Peyer's patch (tissue), 4 donors: Measurements from ENCODE around the gene CLTRN. TPM values are rescaled to one million over a fixed set of nuclear protein-coding genes. Genes with fewer than 3 reads are reported as not detected.
A peak's percentile ranks its signal among the peaks of the same experiment; 100 is the strongest.

ENCODE experiments used
- DNase-seq, 3 donors: peaks; one replicate each; pipeline ENCODE4 v3.0.0-alpha.2; 2017 to 2019
- H3K27ac ChIP-seq, 4 donors: fragments of 200-600 bp; sonication (generic); one replicate each; pipeline ENCODE4 v1.5.1; 2016 to 2019
- H3K27me3 ChIP-seq, 2 donors: fragments of 200-600 bp; sonication (generic); one replicate each; pipeline ENCODE4 v1.5.1; 2019
- H3K36me3 ChIP-seq, 3 donors: fragments of 200-600 bp; sonication (generic); one replicate each; pipeline ENCODE4 v1.5.1; 2016 to 2019
- H3K4me1 ChIP-seq, 4 donors: fragments of 200-600 bp; sonication (generic); one replicate each; pipeline ENCODE4 v1.5.1; 2016 to 2019
- H3K4me3 ChIP-seq, 4 donors: fragments of 200-600 bp; sonication (generic); 1 replicate in 3 of 4; 2 replicates in 1 of 4; pipeline ENCODE4 v1.5.1; 2016 to 2019; ENCODE audit warnings: mild to moderate bottlenecking in 1 of 4
- H3K9me3 ChIP-seq, 4 donors: fragments of 200-600 bp; sonication (generic); one replicate each; pipeline ENCODE4 v1.5.1; 2016 to 2019; ENCODE audit warnings: mild to moderate bottlenecking in 1 of 4
- CTCF ChIP-seq, 6 experiments: fragments of 450-650 bp in 4 of 6; fragments of 200-600 bp in 2 of 6; sonication (generic) in 1 of 6; IDR thresholded peaks; one replicate each; pipeline ENCODE4 v1.5.1; 2017 to 2019; ENCODE audit warnings: antibody characterized with exemption in 6 of 6, mild to moderate bottlenecking in 3 of 6, moderate library complexity in 1 of 6
- POLR2A ChIP-seq, 2 donors: fragments of 450-650 bp; IDR thresholded peaks; one replicate each; pipeline ENCODE4 v1.5.1; 2017; ENCODE audit warnings: antibody characterized with exemption in 2 of 2, mild to moderate bottlenecking in 2 of 2, moderate library complexity in 2 of 2
- total RNA-seq, 4 donors: library from RNA; depleted of rRNA; stranded (reverse); fragments of >200 nt; gene quantifications; one replicate each; pipeline ENCODE4 v1.1.0, GENCODE V29; 2016

The CLTRN gene
- total RNA-seq, 4 donors from 2014 or later: not detected

- Histone ChIP-seq H3K4me1 (peaks cover 0 to 8% (median 4%) of the 10 kb centered on the region in 4 donors), H3K4me3 (no peak overlapping the region), H3K27ac (no peak overlapping the region), H3K27me3 (no peaks in the 10 kb centered on the region), H3K36me3 (no peaks in the 10 kb centered on the region), H3K9me3 (no peaks in the 10 kb centered on the region)
- TF ChIP-seq POLR2A (IDR thresholded peaks at IDR 0.05): no peak
- DNase-seq: no peak
Measured at GRCh38 chrX:15676886-15677285, 12.3 kb upstream of the CLTRN start.

GRCh38 chrX:15675490-15675921, 10.9 kb upstream of the CLTRN start:
- Histone ChIP-seq H3K27me3 (no peaks in the 10 kb centered on the region), H3K9me3 (no peaks in the 10 kb centered on the region), H3K4me3 (peak overlapping the region; percentile 63 to 95 (median 80)), H3K4me1 (peaks cover 0 to 8% (median 4%) of the 10 kb centered on the region in 4 donors), H3K36me3 (no peaks in the 10 kb centered on the region), H3K27ac (peak overlapping the region; percentile 96 to 100 (median 98))
- TF ChIP-seq POLR2A (IDR thresholded peaks at IDR 0.05): peak in 1 of 2 donors; percentile 22
- TF ChIP-seq CTCF (IDR thresholded peaks at IDR 0.05): peak in 1 of 6 experiments; percentile 2
- DNase-seq: peak in 2 of 3 donors; percentile 88 to 95

DNA sequence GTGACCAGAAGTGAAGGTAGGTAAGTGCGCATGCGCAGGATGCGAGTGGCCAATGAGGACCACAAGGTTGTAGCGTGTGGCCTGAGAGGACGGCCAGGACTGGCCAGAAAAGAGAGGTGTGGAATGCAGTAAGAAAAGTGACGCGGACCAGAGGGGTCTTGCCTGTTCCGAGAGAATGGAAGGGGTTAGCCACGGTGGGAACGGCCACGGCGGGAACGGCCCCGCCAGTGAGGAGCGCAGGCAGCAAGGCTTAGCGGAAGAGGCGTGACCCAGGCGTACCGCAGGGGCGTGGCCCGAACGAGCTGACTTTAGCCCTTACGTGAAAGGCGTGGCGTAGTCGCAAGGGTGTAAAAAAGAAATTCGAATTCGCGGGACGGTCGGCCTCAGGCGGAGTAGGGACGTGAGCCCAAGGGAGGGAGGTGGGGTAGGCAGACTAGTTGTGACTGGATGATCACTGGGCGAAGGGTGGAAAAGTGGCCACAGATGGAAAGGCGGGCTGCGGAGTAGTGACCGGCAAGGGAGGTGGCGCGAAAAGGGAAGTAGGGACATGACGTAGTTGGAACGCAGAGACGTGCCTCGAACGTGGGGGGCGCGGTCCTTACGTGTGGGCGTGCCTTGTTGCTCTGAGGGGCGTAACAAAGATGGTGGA, 10.4 kb upstream of the CLTRN start:
- Histone ChIP-seq H3K4me1 (peaks cover 0 to 8% (median 4%) of the 10 kb centered on the region in 4 donors), H3K27me3 (no peaks in the 10 kb centered on the region), H3K27ac (peak overlapping the region; percentile 96 to 100 (median 98)), H3K4me3 (peak overlapping the region; percentile 63 to 95 (median 80)), H3K9me3 (no peaks in the 10 kb centered on the region), H3K36me3 (no peaks in the 10 kb centered on the region)
- peak; percentile 91 to 99 (median 97) for DNase-seq
- TF ChIP-seq POLR2A (IDR thresholded peaks at IDR 0.05) (peak; percentile 13 to 78), CTCF (IDR thresholded peaks at IDR 0.05) (no peak)

DNA sequence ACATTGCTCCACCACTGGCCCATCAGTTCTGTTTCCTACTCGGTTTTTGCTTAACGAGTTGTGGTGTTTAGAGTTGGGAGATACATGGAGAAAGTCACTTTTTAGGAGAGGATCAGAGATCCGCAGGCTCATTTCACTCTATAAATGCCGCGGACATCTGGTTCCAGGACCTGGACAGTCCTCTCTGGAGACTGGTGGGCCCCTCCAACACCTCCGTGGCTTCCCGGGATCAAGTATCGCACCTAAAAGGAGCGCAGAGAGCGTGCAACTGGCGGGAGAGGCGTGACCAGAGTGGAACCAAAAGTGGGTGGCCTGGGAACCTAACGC, 9.9 kb upstream of the CLTRN start:
- Histone ChIP-seq H3K4me1 (peaks cover 0 to 8% (median 4%) of the 10 kb centered on the region in 4 donors), H3K27ac (peak overlapping the region; percentile 96 to 100 (median 98)), H3K9me3 (no peaks in the 10 kb centered on the region), H3K36me3 (no peaks in the 10 kb centered on the region), H3K4me3 (peak overlapping the region; percentile 63 to 95 (median 80)), H3K27me3 (no peaks in the 10 kb centered on the region)
- DNase-seq: no peak
- peak in 1 of 2 donors; percentile 20 for TF ChIP-seq POLR2A (IDR thresholded peaks at IDR 0.05)
- TF ChIP-seq CTCF (IDR thresholded peaks at IDR 0.05): no peak

DNA sequence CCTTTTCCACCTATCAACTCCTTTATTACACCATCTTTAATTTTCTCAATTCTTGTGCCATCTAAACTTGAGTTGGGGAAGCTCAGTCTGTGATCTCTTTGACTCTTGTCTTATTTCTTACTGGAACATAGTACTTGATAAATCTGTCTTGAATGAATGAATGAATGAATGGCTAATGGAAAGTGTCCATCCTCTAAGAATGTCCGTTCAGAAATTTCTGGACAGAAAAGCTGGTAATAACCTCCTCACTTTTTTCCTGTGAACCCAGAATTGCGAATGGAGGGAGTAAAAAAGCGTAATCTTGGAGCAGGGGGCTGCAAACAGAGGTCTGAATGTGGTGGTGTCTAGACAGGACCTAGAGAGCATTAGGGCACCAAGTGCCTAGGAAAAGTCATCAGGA, 9.4 kb upstream of the CLTRN start:
- H3K4me3 ChIP-seq: peak overlapping the region; percentile 63 to 95 (median 80)

More for the DNA sequence above, 9.4 kb upstream of the CLTRN start:
- DNase-seq: no peak
- Histone ChIP-seq H3K27me3 (no peaks in the 10 kb centered on the region), H3K36me3 (no peaks in the 10 kb centered on the region), H3K27ac (peak overlapping the region; percentile 96 to 100 (median 98)), H3K9me3 (no peaks in the 10 kb centered on the region), H3K4me1 (peaks cover 0 to 8% (median 4%) of the 10 kb centered on the region in 4 donors)
- TF ChIP-seq CTCF (IDR thresholded peaks at IDR 0.05) (no peak), POLR2A (IDR thresholded peaks at IDR 0.05) (no peak)
